Endothelial cell of umbilical vein (primary cell): Measurements from ENCODE around the gene DNAJC4. TPM values are rescaled to one million over a fixed set of nuclear protein-coding genes. Genes with fewer than 3 reads are reported as not detected.
A peak's percentile ranks its signal among the peaks of the same experiment; 100 is the strongest.

ENCODE experiments used
- BruUV-seq: library from RNA; stranded (reverse); fragments of 400-500 nt; replicated peaks from 2 replicates; lab custom pipeline; 2021; lab: Mats Ljungman, UMichigan
- CTCF ChIA-PET: fragments of 300-600, 350-600 bp; sonication (Branson Sonifier 250); formaldehyde crosslinking; loops from one replicate; lab custom pipeline; 2021; ENCODE audit warnings: antibody characterized with exemption, inconsistent platforms; lab: Charles Lee
- POLR2A ChIA-PET: fragments of 300-600, 350-600 bp; sonication (Branson Sonifier 250); formaldehyde crosslinking; loops from one replicate; lab custom pipeline; 2021; ENCODE audit warnings: antibody characterized with exemption, inconsistent platforms; lab: Charles Lee
- DNase-seq: peaks from one replicate; pipeline ENCODE4 v3.0.0-alpha.2; 2011; ENCODE audit warnings: low read depth, low spot score
- FAIRE-seq: peaks from 2 replicates; lab custom pipeline; 2011; peaks lifted over from hg19 to GRCh38; lab: Jason Lieb, UNC
- H2AFZ ChIP-seq: 2 replicates; pipeline ENCODE4 v1.6.0; 2012; ENCODE audit warnings: low read depth, low read length, control low read depth, inconsistent platforms
- H3K27ac ChIP-seq: 2 replicates; pipeline ENCODE4 v1.5.1; 2011; ENCODE audit warnings: low read depth, mild to moderate bottlenecking, control low read depth, low read length, moderate library complexity; ENCODE audit not compliant: insufficient read depth
- H3K27me3 ChIP-seq, 2 experiments: 2 replicates each; pipeline versions ENCODE4 v1.6.0 to v1.6.1; 2011; ENCODE audit warnings: low read length in 2 of 2, mixed read lengths in 1 of 2; ENCODE audit not compliant: control insufficient read depth in 2 of 2, insufficient read depth in 2 of 2
- H3K36me3 ChIP-seq, 2 experiments: 2 replicates in 1 of 2; 3 replicates in 1 of 2; pipeline ENCODE4 v1.5.1; 2011; ENCODE audit warnings: low read length in 2 of 2, mild to moderate bottlenecking in 1 of 2, moderate library complexity in 1 of 2; ENCODE audit not compliant: control insufficient read depth in 2 of 2, insufficient read depth in 2 of 2; ENCODE audit errors: extremely low read depth in 1 of 2
- H3K4me1 ChIP-seq: 3 replicates; pipeline ENCODE4 v1.5.1; 2011; ENCODE audit warnings: mild to moderate bottlenecking, low read length; ENCODE audit not compliant: control insufficient read depth, insufficient read depth; ENCODE audit errors: extremely low read depth
- H3K4me2 ChIP-seq: 2 replicates; pipeline ENCODE4 v1.6.1; 2011; ENCODE audit warnings: low read length, control low read depth, mixed read lengths; ENCODE audit not compliant: insufficient read depth
- H3K4me3 ChIP-seq, 3 experiments: fragments of 200-600 bp in 1 of 3; sonication (generic), shearing (Covaris generic) in 1 of 3; replicated peaks in 1 of 3; 2 replicates each; pipeline ENCODE4 v1.5.1; 2011 to 2016; ENCODE audit warnings: control low read depth in 3 of 3, low read length in 3 of 3, mild to moderate bottlenecking in 2 of 3, inconsistent platforms in 1 of 3, low read depth in 1 of 3, moderate library complexity in 1 of 3; ENCODE audit not compliant: insufficient read depth in 1 of 3
- H3K79me2 ChIP-seq: 2 replicates; pipeline ENCODE4 v1.6.0; 2012; ENCODE audit warnings: low read length, inconsistent platforms; ENCODE audit not compliant: control insufficient read depth, insufficient read depth
- H3K9ac ChIP-seq: replicated peaks from 2 replicates; pipeline ENCODE3; 2011; ENCODE audit warnings: low read length, control low read depth; ENCODE audit not compliant: insufficient read depth; ENCODE audit errors: extremely low read depth
- H3K9me1 ChIP-seq: replicated peaks from 3 replicates; pipeline ENCODE4 v1.6.0; 2011; ENCODE audit warnings: mild to moderate bottlenecking, low read length; ENCODE audit not compliant: control insufficient read depth, insufficient read depth; ENCODE audit errors: extremely low read depth
- H3K9me3 ChIP-seq: replicated peaks from 2 replicates; pipeline ENCODE4 v1.5.1; 2012; ENCODE audit warnings: low read length, inconsistent platforms; ENCODE audit not compliant: control insufficient read depth, insufficient read depth
- H4K20me1 ChIP-seq: replicated peaks from 2 replicates; pipeline ENCODE3; 2011; ENCODE audit warnings: mild to moderate bottlenecking, low read length; ENCODE audit not compliant: control insufficient read depth, insufficient read depth; ENCODE audit errors: extremely low read depth
- JUN ChIP-seq: IDR thresholded peaks from 2 replicates; pipeline ENCODE4 v1.6.1; 2011; ENCODE audit warnings: borderline replicate concordance, low read depth; ENCODE audit not compliant: insufficient read length, insufficient read depth
- POLR2A ChIP-seq: IDR thresholded peaks from 2 replicates; pipeline ENCODE4 v1.6.1; 2012; ENCODE audit warnings: low read depth, mild to moderate bottlenecking, control low read depth, low read length
- POLR2AphosphoS5 ChIP-seq: IDR thresholded peaks from 2 replicates; pipeline ENCODE4 v1.6.1; 2012; ENCODE audit warnings: low read depth, mild to moderate bottlenecking, control low read depth, low read length, moderate library complexity; ENCODE audit not compliant: insufficient read depth
- dilution Hi-C: fragments of 300-500 bp; cut with MboI; formaldehyde crosslinking; loops from one replicate; pipeline ENCODE4 v1.15.0; 2019; ENCODE audit warnings: low sequenced_read_pairs; ENCODE audit not compliant: extremely low pct_ligation_motif_present
- intact Hi-C: fragments of 100-400 bp; cut with micrococcal nuclease; formaldehyde crosslinking; loops from one replicate; pipeline ENCODE4 v1.10.0; 2022
- polyA plus RNA-seq, 4 experiments: library from polyadenylated mRNA; depleted of rRNA in 3 of 4; stranded (reverse) in 3 of 4; unstranded in 1 of 4; fragments of >200 nt; gene quantifications; 2 replicates each; pipeline versions ENCODE4 v1.2.1 to v1.2.3, GENCODE V29; 2011 to 2012; ENCODE audit warnings: missing spikeins in 1 of 4
- total RNA-seq: library from RNA; stranded (reverse); gene quantifications from 2 replicates; pipeline ENCODE4 v1.2.3, GENCODE V29; 2021
- TF ChIP-seq, protein P1 (sequence below), 2 donors: IDR thresholded peaks; 1 replicate in 1 of 2; 2 replicates in 1 of 2; pipeline ENCODE4 v1.5.1; 2011; ENCODE audit warnings: low read length in 2 of 2, mild to moderate bottlenecking in 2 of 2, moderate library complexity in 2 of 2, control low read depth in 1 of 2, inconsistent platforms in 1 of 2, low read depth in 1 of 2; ENCODE audit not compliant: insufficient read depth in 1 of 2; ENCODE audit errors: extremely low read depth in 1 of 2

DNAJC4 gene
- total and polyA plus RNA-seq, 2 donors (not counting 3 experiments of a cell fraction or from before 2014, with no cell fraction given): 23.5 to 41.2 TPM

DNA sequence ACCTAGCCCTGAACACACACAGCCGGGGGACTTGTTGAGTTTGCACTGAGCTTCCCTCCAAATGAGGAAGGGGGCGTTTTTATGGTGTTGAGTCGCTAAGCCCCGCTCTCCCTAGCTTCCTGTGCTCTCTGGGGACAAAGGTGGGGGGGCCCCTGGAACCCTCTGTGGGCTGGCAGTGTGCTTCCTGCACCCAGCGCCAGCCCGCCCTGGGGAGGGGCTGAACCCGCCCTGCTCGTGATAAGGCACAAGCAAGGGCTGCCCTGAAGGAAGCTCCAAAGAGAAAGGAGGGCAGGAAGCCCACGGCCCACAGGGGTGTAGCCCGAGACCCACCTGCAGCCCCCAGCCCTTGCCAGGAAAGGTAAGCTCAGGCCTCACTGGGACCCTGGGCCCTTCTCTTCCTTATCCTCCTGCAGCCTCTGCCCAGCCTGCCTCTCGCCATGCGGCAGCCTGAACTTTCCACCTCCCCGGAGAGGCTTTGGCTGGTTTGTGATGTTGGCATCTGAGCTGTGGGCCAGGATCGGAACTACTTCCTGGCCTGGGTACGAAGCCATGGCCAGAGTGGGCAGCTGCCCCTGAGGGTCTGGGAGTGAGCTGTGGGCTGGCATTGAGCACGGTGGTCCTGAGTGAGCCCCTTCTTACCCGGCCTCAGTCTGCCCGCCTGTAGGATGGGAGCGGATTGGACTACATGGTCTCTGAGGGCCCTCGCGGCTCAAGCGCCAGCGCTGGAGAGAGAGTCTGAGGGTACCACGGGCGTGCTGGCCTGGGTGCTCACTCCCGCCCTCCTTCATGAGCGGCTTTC, 23.7 kb upstream of the DNAJC4 start, which contains the start of gene FERMT3:
Gene FERMT3, plus strand, starts transcription at position 265 of the 799 bp plus-strand sequence. CDS start 644 bp downstream, outside the sequence.
- DNase-seq (no peak), FAIRE-seq (peak; percentile 70)

More for the DNA sequence above, 23.7 kb upstream of the DNAJC4 start, which contains the start of gene FERMT3:
- BruUV-seq: TSS peak; percentile 80
- Histone ChIP-seq H3K9me1 (no peaks in the 10 kb centered on the region), H2AFZ (no peak within 1 kb of the TSS), H3K4me3 (peak within 1 kb of the TSS; percentile 18 to 42 (median 19)), H3K27me3 (no peaks in the 10 kb centered on the region), H4K20me1 (no peaks in the 10 kb centered on the region), H3K36me3 (peaks cover 10 to 22% of the 10 kb centered on the region in 2 experiments), H3K9ac (peak within 1 kb of the TSS; percentile 71), H3K4me1 (peaks cover 34% of the 10 kb centered on the region), H3K27ac (peak within 1 kb of the TSS; percentile 91), H3K79me2 (peaks cover 12% of the 10 kb centered on the region), H3K4me2 (peak within 1 kb of the TSS; percentile 75), H3K9me3 (no peaks in the 10 kb centered on the region)
- POLR2A ChIA-PET: interaction anchor here (0.6 to 1.6 kb wide), 3 partner anchors 21 to 94 kb away, joined by 5 to 6 read pairs (median 5); partner anchors contain the start of gene STIP1
- CTCF ChIA-PET: interaction anchor here (0.7 to 11.5 kb wide), 15 partner anchors 10 to 147 kb away, joined by 3 to 413 read pairs (median 10); partner anchors contain the start of genes CATSPERZ, ESRRA, NUDT22 and PLCB3
- TF ChIP-seq JUN (no peak), POLR2AphosphoS5 (peak; percentile 12), POLR2A (peak; percentile 45)
- TF ChIP-seq, protein P1, sequence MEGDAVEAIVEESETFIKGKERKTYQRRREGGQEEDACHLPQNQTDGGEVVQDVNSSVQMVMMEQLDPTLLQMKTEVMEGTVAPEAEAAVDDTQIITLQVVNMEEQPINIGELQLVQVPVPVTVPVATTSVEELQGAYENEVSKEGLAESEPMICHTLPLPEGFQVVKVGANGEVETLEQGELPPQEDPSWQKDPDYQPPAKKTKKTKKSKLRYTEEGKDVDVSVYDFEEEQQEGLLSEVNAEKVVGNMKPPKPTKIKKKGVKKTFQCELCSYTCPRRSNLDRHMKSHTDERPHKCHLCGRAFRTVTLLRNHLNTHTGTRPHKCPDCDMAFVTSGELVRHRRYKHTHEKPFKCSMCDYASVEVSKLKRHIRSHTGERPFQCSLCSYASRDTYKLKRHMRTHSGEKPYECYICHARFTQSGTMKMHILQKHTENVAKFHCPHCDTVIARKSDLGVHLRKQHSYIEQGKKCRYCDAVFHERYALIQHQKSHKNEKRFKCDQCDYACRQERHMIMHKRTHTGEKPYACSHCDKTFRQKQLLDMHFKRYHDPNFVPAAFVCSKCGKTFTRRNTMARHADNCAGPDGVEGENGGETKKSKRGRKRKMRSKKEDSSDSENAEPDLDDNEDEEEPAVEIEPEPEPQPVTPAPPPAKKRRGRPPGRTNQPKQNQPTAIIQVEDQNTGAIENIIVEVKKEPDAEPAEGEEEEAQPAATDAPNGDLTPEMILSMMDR (IDR thresholded peaks at IDR 0.05; ENCODE audit: extremely low read depth in 1 of 2, insufficient read depth in 1 of 2, low read depth in 1 of 2, low read length in 2 of 2): no peak
- intact Hi-C loops (loop anchor here (1.0 kb wide), 4 partner anchors 20 to 35 kb away; partner anchors contain the start of genes DNAJC4, FKBP2, NUDT22 and STIP1), dilution Hi-C loops (no loop called here)
